ENCODE measurements around the gene CEP112.
"Not testable (repeated sequence)": the region's sequence is repeated elsewhere in the genome, so short reads cannot be mapped to it uniquely, and the experiment has no call there.

The CEP112 gene

DNA sequence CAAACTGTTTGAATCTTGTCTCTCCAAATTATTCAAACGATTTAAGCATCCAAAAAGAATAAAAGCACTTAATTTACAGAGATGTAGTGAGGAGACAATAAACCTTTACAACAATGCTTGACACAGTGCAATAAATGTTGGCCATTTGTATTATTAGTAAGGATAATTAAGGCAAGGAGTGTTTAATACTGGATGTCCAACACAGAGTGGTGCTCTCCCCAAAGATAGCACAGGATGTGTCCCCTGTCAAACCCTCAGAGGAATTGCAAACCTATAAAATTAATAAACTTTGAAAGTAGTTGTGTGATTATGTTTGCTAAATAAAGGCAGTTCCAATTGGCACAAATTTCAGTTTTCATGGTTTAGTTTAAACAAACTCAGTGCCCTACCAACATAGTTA, 377.5 kb downstream of the CEP112 start:
- no peak for DNase-seq

DNA sequence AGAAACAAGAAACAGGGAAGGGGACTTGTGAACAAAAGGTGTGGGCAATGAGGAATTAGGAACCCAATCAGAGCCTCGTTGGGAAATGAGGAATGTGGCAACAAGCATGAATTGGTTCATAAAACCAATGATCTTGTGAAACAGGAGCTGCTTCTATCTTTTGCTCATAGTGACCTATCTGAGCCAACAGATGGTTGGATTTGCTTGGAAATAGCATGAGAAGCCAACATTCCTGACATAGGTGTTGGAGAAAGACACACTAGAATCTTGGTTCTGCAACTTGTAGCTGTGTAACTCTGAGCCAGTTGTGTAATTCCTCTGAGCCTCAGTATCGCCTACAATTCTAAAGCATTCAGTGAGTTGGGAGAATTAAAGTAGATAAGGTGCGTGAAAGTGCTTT, 378.6 kb downstream of the CEP112 start:
- DNase-seq = no peak

DNA sequence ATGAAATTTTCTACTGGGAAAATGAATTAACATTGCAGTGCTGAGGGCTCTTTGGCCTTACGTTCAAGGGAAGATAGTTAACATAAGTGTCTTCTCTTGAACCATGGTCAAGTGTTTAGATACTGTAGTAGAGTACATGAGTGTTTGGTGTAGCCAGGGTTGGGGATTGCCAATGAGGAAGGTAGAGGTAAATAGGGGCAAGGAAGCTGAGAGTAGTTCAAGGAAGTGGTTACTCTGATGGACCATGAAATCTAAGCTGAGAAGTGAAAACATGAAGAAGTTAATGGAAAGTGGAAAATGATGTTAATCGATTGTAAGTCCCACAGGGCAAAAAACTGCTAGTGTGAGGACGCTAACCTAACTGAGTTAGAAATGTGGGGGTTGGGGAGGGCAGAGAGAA, 380.9 kb downstream of the CEP112 start:
- no peak for DNase-seq

DNA sequence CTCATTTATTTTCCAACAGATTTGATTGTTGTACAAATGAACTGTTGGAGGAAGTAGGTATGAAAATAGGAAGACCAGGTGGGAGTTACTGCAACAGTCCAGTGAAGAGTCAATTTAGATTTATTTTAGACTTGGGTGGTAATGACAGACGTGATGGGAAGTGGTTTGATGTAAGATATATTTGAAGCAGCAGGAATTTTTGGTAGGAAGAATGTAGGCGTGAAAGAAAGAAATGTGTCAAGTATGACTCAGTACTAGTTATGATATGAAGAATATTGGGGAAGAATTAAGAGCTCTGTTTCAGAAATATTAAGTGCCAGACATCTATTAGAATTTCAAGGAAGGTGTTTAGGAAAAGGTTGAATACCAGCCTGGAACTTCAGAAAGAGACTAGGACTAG, 382.6 kb downstream of the CEP112 start:
- DNase-seq = no peak

DNA sequence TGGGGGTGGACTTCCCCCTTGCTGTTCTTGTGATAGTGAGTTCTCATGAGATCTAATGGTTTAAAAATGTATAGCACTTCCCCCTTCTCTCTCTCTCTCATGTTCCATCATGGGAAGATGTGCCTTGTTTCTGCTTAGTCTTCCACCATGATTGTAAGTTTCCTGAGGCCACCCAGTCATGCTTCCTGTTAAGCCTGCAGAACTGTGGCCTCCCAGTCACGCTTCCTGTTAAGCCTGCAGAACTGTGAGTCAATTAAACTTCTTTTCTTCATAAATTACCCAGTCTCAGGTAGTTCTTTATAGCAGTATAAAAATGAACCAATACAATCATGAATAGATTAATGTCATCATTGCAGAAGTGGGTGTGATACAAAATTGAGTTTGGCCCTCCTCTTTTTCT, 383.4 kb downstream of the CEP112 start:
- not testable (repeated sequence) for DNase-seq

DNA sequence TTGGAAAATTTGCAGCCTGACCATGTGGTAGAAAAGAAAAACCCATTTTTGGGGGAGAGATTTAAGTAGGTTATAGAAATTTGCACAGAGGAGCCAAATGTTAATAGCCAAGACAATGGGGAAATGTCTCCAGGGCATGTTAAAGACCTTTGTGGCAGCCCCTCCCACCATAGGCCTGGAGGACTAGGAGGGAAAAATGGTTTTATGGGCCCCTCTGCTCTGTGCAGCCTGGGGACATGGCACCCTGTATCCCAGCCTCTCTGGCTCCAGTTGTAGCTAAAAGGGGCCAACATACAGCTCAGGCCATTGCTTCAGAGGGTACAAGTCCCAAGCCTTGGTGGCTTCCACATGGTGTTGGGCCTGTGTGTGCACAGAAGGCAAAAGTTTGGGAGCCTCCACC, 384.6 kb downstream of the CEP112 start:
- DNase-seq = no peak

DNA sequence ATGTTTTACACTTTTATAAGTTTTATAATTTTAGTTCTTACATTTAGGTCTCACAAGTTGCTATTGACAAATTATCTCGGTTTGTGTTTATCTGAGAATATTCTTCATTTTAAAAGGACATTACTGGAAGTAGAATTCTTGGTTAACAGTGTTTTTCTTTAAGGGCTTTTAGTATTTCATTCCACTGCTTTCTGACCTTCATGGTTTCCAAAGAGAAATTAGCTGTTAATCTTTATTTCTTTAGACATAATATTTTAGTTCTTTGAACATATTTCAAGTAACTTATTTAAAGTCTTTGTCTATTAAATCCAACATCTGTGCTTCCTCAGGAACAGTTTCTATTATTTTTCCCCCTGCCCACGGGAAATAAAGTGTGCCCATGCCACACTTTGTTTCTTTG, 390.4 kb downstream of the CEP112 start:
- DNase-seq = no peak

DNA sequence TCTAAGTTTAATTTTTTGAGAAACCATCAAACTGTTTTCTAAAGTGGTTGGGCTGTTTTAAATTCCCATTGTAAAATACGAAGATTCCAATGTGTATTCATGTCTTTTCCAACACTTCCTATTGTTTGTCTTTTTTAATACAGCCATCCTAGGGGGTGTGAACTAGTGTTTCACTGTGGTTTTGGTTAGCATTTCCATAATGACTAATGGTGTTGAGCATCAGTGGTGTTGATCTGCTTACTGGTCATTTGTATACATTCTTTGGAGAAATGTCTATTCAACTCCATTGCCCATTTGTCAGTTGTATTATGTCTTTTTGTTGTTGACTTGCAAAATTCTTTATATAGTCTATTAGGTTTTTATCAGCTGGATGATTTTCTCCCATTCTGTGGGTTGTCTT, 391.3 kb downstream of the CEP112 start:
- no peak for DNase-seq

DNA sequence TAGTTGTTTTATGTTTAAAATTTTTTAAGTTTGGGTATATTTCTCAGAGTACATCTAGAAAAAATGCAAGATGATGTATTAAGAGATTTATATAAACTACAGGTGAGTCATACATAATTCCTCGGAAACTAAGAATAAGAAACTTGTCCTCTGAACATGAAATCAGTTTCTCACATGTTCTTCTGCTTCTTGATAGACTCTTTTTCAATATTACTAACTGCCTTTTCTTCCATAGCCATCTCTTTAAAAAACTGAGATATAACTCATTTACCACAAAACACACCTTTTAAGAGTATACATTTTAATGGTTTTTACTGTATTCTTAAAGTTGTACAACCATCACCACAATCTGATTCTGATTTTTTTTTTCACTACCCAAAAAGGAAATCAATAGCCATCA, 392.1 kb downstream of the CEP112 start:
- DNase-seq = no peak

DNA sequence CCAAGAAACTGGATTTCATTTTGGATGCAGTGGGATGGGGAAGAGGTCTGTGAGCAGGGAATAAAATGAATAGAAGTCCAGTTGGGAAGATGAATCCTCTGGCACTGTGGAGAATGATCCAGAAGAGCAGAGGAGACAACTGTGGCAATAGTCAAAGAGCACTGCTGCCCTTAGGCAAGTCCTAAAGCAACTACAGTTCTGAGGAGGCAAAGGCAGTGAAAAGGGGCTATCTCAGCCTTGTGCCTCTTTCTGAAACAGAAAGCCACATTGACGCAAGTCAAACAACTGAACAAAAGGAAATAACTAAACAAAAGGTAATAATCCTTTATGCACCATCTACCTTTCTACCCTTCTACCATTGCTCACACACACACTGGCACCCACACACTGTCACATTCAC, 392.5 kb downstream of the CEP112 start:
- no peak for DNase-seq

DNA sequence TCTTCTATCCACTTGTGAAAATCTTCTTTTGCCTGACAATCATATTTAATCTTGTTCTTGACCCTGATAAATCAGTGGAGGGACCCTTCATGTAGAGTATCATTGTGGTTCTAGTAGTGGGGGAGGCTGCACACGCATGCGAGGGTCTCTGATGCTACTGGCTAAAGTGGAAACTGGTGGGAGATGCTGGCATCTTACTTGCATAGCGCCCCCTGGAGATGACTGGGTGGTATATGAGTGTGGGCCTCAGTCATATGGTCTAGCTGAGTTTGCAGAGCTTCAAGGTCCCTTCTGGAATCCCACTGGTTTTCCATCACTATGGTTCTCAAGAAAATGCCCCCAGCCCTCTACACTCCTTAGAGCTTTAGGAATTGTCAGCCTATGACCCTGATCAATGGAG, 394.1 kb downstream of the CEP112 start:
- no peak for DNase-seq

DNA sequence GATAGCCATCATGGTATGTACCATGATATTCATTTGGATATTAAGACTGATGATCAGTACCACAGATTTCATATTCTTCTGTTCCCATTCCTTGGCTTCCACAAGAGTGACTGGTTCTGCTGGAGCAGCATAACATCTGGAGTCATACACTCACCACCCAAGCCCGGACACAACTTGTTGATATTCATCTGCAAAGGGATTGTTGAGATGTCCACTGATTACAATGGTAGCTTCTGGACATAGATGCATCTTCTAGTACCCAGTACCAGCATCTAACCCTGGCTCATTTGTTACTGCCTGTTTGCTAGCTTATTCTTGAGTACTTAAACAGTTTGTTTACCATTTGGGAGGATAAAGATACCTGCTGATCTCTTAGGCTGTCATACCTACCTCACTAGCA, 394.8 kb downstream of the CEP112 start:
- no peak for DNase-seq

DNA sequence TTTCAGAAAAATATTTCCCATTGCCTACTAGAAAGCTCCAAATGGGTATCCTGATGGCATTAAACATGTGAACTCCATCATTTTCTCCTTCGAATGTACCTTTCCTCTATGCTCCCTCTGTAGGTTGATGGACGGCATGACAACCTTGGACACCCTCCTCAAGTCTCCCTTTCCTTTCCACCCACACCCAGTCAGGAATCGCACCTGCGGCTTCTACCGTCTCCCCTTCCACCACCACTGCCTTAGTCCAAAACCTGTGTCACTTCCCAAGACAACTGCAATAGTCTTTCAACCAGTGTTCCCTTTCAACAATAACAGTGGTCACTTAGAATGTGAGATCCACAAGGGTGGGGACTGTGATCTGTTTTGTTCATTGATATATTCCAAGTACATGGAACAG, 397.4 kb downstream of the CEP112 start:
- DNase-seq = no peak

DNA sequence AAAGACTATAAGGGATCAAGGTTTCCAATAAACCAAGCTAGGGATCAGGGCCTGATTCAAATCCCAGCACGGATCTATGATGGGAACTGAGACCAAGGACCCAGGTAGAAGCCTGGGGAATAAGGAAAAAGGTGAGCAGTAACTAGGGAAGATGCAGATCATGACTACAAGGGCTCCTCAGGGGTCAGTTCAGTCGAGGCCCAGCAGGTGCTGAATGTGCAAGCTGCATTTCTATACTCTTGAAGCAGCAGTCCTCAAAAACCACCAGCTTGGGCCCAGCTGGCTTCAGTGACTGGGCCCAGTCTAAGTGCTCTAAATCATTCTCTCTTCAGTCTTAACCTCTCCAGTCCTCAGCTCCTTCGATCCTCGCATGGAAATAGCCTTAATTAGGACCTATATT, 401.7 kb downstream of the CEP112 start:
- DNase-seq = no peak

DNA sequence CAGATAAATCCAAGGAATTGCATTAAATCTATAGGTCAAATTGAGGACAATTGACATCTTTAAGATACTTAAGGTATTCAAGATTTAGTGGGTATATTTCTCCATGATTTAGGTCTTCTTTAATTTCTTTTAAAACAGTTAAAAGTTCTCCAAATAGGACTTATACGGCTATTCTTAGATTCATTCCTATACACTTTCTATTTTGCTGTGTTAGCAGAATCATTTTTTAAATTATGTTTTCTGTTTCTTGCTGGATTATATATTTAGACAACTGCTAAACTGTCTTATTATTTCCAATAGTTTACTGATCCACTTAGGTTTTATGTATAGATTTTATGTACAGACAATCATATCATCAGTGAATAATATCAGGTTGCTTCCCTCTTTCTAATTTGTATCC, 404.4 kb downstream of the CEP112 start:
- no peak for DNase-seq

DNA sequence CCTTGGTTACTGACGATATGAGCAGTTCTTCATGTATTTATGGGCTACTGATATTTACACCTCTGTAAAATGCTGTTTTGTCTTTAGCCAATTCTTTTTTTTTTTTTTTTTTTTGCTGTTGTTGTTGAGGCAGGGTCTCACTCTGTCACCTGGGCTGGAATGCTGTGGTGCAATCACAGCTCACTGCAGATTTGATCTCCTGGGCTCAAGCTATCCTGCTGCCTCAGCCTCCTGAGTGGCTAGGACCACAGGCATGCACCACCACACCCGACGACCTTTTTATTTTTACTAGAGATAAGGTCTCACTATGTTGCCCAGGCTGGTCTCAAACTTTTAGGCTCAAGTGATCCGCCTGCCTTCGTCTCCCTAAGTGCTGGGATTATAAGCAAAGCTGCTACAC, 405.5 kb downstream of the CEP112 start:
- no peak for DNase-seq

DNA sequence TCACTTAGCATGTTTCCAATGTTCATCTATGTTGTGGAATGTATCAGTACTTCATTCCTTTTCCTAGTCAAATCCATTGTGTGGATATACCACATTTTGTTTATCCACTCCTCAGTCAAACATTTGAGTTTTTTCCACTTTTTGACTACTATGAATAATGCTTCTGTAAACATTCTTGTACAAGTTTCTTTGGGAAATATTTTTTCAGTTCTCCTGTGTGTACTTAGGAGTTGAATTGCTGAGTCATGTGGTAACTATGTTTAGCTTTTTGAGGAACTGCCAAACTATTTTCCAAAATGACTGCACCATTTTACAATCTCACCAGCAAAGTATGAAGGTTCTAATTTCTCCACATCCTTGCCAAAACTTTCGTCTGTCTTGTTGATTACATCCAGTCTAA, 406.8 kb downstream of the CEP112 start:
- no peak for DNase-seq

DNA sequence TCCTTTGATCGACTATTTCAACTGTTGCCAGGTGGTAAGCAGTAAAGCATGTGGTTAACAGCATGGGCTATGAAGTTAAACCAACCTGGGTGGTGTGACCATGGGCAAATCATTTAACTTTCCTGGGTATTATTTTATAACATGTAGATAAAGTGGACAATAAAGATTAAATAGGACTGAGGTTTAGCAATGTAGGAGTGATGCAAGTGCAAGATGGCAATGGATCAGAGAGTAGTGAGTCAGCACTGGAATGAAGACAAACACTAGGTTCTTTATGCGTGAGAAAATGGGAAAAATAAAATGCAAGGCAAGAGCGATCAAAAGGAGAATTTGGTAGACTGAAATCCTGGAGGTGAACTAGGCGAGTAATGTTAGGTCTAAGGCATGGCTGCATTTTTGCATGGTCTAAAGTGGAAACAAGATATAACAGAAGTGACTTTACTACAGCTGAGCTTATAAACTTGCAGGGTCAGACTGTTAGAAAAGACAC, 408.0 kb downstream of the CEP112 start:
- no peak for DNase-seq

DNA sequence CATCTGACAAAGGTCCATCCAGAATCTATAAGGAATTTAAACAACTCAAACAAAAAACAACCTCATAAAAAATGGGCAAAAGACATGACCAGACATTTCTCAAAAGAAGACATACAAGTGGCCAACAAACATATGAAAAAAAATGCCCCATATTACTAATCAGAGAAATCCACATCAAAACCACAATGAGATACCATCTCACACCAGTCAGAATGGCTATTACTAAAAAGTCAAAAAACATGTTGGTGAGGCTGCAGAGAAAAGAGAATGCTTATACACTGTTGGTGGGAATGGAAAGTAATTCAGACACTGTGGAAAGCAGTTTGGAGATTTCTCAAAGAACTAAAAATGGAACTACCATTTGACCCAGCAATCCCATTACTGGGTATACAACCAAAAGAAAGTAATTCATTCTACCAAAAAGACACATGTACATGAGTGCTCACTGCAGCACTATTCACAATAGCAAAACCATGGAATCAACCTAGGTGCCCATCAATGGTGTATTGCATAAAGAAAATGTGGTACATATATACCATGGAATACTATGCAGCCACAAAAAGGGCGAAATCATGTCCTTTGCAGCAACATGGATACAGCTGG, 409.7 kb downstream of the CEP112 start:
- not testable (repeated sequence) for DNase-seq

DNA sequence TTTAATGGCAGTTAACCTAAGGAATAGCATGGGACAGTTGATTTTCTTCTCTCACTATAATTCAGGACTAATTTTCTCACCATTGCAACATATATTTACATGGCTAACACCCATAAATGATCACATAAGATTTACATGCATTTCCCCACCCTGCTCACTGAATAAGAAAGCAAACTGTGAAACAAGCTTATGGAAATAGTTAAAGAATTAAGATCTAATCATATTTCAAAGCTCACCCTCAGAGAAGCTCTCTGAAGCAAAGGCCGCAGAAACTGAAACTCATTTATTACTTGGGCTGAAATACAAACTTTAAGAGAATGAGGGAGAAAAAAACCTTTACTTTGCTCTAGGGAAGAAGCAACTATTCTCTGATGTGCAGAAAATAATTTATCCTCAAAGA, 411.8 kb downstream of the CEP112 start:
- DNase-seq = no peak

DNA sequence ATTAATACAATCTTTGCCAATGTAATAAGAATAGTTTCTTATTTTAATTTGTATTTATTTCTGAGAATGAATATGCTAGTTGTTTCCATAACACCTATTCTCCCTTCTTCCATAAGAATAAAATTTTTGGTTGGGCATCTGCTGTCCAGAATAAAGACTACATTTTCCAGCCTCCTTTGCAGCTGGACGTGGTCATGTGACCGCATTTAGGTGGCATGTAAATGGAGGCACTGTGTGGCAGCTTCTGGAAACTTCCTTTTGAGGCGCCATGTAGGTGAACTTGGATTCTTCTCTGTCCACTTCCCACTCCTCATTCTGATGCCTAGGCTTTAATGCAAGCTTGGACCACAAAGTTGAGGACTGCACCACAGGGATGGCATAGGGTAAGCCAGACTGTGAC, 415.0 kb downstream of the CEP112 start:
- no peak for DNase-seq

DNA sequence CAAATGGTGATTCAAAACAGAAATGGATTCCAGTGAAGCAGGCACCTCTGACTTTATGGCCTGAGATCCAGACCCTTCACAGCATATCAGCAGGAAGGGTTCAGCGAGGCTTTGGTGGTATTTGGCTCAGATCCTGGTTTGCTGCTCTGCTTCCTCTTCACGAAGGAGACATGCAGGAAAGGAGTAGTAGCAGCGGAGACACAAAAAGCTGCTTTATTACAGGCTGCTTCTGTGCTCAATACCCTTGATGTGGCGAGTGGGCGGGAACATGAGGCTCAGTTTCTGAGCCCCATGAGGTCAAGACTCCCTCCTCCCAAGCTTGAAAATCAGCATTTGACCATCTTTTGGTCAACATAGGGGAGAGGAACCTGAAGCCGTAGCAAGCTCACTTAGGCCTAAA, 417.1 kb downstream of the CEP112 start:
- no peak for DNase-seq

DNA sequence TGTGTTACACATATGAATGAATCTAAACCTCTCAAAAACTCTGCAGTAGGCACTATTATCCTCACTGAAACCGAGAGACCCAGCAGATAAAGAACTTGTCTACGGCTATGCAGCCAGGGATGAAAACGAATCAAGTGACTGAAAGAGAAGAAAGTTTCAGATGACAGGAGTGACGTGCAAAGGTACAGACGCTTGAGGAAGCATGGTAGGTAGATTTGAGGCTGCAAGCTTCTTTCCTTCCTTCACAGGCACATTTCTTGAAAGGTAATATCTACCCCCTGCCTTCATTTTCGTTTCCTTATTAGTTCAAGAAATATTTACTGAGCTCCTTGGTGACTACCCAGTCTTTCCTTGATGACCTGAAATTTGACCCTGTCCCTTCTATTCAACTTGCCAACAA, 418.9 kb downstream of the CEP112 start:
- DNase-seq = no peak

DNA sequence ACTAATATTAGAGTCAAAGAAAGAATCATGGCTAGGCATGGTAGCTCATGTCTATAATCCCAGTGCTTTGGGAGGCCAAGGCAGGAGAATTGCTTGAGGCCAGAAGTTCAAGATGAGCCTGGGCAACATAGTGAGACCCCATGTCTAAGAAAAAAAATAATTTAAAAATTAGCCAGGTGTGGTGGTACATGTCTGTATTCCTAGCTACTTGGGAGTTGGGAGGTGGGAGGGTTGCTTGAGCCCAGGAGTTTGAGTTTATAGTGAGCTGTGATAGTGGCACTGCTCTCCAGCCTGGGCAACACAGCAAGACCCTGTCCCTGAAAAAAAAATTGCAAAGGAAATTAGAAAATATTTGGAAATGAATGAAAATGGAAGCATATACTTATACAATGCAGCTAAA, 420.2 kb downstream of the CEP112 start:
- no peak for DNase-seq

DNA sequence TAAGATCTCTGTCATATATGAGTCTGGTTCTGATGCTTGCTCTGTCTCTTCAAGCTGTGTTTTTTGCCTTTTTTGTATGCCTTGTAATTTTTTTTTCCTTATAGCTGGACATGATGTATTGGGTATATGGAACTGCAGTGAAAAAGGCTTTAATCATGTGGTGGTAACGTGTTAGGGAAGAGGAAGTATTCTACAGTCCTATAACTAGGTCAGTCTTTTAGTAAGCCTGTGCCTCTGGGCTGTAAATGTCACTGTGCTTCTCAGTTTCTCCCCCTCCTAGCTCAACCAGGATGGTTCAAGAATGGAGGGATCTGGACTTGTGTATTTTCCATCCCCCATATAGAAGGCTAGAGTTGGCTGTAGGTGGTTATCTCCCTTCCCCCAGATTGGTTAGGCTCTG, 428.1 kb downstream of the CEP112 start:
- DNase-seq = no peak

DNA sequence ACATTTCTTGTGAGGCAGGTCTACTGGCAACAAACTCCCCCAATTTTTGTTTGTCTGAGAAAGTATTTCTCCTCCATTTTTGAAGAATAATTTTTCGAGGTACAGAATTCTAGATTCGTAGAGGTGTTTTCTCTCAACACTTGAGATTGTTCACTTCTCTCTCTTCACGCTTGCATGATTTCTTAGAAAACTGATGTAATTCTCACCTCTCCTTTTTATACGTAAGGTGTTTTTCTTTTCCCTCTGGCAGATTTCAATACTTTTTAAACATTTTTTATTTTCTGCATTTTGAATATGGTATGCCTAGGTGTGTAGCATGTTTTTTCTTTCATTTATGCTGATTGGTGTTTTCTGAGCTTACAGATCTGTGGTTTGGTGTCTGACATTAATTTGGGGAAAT, 429.0 kb downstream of the CEP112 start:
- DNase-seq = no peak
